Nephron (organoid): ENCODE data around the gene NLRP6.
A peak's percentile ranks its signal among the peaks of the same experiment; 100 is the strongest.
"Not testable (repeated sequence)": the region's sequence is repeated elsewhere in the genome, so short reads cannot be mapped to it uniquely, and the experiment has no call there.

Source experiments
- H3K27ac Mint-ChIP-seq, 3 experiments: 2 replicates each; pipeline ENCODE4 v1.8.0; 2020; ENCODE audit warnings: mixed read lengths in 3 of 3, mild to moderate bottlenecking in 2 of 3, moderate library complexity in 1 of 3
- H3K27me3 Mint-ChIP-seq: 2 replicates; pipeline ENCODE4 v1.8.0; 2021; ENCODE audit warnings: low read depth, mild to moderate bottlenecking, moderate library complexity, mixed read lengths
- H3K36me3 Mint-ChIP-seq: 2 replicates; pipeline ENCODE4 v1.8.0; 2020; ENCODE audit warnings: low read depth, mixed read lengths
- H3K4me1 Mint-ChIP-seq: 2 replicates; pipeline ENCODE4 v1.8.0; 2020; ENCODE audit warnings: mixed read lengths
- H3K4me3 Mint-ChIP-seq, 3 experiments: 2 replicates each; pipeline ENCODE4 v1.8.0; 2020; ENCODE audit warnings: mild to moderate bottlenecking in 3 of 3, mixed read lengths in 3 of 3, moderate library complexity in 2 of 3
- H3K9me3 Mint-ChIP-seq: 2 replicates; pipeline ENCODE4 v1.8.0; 2020; ENCODE audit warnings: mixed read lengths
- TF ChIP-seq, protein P1 (sequence below), 3 experiments: fragments of 200-600 bp; sonication (generic); IDR thresholded peaks; one replicate each; pipeline ENCODE4 v1.5.0; 2021; ENCODE audit warnings: antibody characterized with exemption in 3 of 3; ENCODE audit not compliant: unreplicated experiment in 3 of 3

NLRP6 gene

GRCh38 chr11:332651-333480 lies 54.7 kb downstream of the NLRP6 start:
- no peak overlapping the region for H3K4me3 Mint-ChIP-seq
- no peaks in the 10 kb centered on the region for H3K9me3 Mint-ChIP-seq
- H3K27ac Mint-ChIP-seq = peak overlapping the region in 2 of 3 experiments; percentile 91 to 97
- TF ChIP-seq, protein P1, sequence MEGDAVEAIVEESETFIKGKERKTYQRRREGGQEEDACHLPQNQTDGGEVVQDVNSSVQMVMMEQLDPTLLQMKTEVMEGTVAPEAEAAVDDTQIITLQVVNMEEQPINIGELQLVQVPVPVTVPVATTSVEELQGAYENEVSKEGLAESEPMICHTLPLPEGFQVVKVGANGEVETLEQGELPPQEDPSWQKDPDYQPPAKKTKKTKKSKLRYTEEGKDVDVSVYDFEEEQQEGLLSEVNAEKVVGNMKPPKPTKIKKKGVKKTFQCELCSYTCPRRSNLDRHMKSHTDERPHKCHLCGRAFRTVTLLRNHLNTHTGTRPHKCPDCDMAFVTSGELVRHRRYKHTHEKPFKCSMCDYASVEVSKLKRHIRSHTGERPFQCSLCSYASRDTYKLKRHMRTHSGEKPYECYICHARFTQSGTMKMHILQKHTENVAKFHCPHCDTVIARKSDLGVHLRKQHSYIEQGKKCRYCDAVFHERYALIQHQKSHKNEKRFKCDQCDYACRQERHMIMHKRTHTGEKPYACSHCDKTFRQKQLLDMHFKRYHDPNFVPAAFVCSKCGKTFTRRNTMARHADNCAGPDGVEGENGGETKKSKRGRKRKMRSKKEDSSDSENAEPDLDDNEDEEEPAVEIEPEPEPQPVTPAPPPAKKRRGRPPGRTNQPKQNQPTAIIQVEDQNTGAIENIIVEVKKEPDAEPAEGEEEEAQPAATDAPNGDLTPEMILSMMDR (IDR thresholded peaks at IDR 0.05; ENCODE audit: unreplicated experiment in 3 of 3) = no peak
- no peaks in the 10 kb centered on the region for H3K27me3 Mint-ChIP-seq
- peaks cover 54% of the 10 kb centered on the region for H3K4me1 Mint-ChIP-seq
- H3K36me3 Mint-ChIP-seq = no peaks in the 10 kb centered on the region

DNA sequence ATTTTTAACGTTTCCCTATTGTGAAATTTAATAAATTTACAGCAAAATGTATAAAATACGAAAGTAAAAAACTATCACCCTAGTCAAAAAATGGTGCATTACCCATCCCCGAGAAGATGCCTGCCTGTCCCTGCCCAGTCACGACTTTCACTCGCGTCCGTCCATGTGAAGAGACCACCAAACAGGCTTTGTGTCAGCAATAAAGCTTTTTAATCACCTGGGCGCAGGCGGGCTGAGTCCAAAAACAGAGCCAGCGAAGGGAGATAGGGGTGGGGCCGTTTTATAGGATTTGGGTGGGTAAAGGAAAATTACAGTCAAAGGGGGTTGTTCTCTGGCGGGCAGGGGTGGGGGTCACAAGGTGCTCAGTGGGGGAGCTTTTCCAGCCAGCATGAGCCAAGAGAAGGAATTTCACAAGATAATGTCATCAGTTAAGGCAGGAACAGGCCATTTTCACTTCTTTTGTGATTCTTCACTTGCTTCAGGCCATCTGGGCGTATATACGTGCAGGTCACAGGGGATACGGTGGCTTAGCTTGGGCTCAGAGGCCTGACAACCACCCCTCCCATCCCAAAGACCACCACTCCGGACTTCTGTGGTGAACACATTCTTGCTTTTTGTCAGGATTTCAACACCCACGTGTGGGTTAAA lies 55.5 kb downstream of the NLRP6 start:
- peak overlapping the region; percentile 91 to 98 (median 97) for H3K27ac Mint-ChIP-seq
- not testable (repeated sequence) for H3K9me3 Mint-ChIP-seq, H3K36me3 Mint-ChIP-seq, H3K27me3 Mint-ChIP-seq, H3K4me3 Mint-ChIP-seq
- H3K4me1 Mint-ChIP-seq = peaks cover 54% of the 10 kb centered on the region

- Mint-ChIP-seq H3K27ac (peak overlapping the region; percentile 91 to 98 (median 97)), H3K27me3 (no peaks in the 10 kb centered on the region), H3K4me1 (peaks cover 48% of the 10 kb centered on the region), H3K9me3 (no peaks in the 10 kb centered on the region), H3K4me3 (peak overlapping the region in 1 of 3 experiments; percentile 14), H3K36me3 (no peaks in the 10 kb centered on the region)
- TF ChIP-seq, protein P1 (IDR thresholded peaks at IDR 0.05; ENCODE audit: unreplicated experiment in 3 of 3) = no peak
These were observed 56.2 kb downstream of the NLRP6 start for GRCh38 chr11:334264-334994.
